Panc1 (cell line): ENCODE data around the gene KCND1.

Source experiments
- POLR2AphosphoS5 ChIP-seq: IDR thresholded peaks from 2 replicates; pipeline ENCODE4 v1.6.1; 2012; ENCODE audit warnings: mild to moderate bottlenecking, low read depth, low read length, moderate library complexity
- SIN3A ChIP-seq: IDR thresholded peaks from 2 replicates; pipeline ENCODE4 v1.6.1; 2012; ENCODE audit warnings: low read depth, mild to moderate bottlenecking, low read length, moderate library complexity, borderline replicate concordance; ENCODE audit not compliant: insufficient read depth
- TF ChIP-seq, protein P1 (sequence below): fragments of 450-650 bp; IDR thresholded peaks from 2 replicates; pipeline ENCODE4 v1.5.1; 2017; ENCODE audit warnings: mild to moderate bottlenecking
- TF ChIP-seq, protein P2 (sequence below), 2 experiments: IDR thresholded peaks; 2 replicates each; pipeline ENCODE4 v1.6.1; 2011 to 2012; ENCODE audit warnings: low read depth in 2 of 2, control low read depth in 1 of 2, low read length in 1 of 2, mild to moderate bottlenecking in 1 of 2, moderate library complexity in 1 of 2; ENCODE audit not compliant: insufficient read depth in 1 of 2

- TF ChIP-seq POLR2AphosphoS5 (no peak), SIN3A (no peak)
- TF ChIP-seq, protein P1, sequence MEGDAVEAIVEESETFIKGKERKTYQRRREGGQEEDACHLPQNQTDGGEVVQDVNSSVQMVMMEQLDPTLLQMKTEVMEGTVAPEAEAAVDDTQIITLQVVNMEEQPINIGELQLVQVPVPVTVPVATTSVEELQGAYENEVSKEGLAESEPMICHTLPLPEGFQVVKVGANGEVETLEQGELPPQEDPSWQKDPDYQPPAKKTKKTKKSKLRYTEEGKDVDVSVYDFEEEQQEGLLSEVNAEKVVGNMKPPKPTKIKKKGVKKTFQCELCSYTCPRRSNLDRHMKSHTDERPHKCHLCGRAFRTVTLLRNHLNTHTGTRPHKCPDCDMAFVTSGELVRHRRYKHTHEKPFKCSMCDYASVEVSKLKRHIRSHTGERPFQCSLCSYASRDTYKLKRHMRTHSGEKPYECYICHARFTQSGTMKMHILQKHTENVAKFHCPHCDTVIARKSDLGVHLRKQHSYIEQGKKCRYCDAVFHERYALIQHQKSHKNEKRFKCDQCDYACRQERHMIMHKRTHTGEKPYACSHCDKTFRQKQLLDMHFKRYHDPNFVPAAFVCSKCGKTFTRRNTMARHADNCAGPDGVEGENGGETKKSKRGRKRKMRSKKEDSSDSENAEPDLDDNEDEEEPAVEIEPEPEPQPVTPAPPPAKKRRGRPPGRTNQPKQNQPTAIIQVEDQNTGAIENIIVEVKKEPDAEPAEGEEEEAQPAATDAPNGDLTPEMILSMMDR = no peak
- TF ChIP-seq, protein P2, sequence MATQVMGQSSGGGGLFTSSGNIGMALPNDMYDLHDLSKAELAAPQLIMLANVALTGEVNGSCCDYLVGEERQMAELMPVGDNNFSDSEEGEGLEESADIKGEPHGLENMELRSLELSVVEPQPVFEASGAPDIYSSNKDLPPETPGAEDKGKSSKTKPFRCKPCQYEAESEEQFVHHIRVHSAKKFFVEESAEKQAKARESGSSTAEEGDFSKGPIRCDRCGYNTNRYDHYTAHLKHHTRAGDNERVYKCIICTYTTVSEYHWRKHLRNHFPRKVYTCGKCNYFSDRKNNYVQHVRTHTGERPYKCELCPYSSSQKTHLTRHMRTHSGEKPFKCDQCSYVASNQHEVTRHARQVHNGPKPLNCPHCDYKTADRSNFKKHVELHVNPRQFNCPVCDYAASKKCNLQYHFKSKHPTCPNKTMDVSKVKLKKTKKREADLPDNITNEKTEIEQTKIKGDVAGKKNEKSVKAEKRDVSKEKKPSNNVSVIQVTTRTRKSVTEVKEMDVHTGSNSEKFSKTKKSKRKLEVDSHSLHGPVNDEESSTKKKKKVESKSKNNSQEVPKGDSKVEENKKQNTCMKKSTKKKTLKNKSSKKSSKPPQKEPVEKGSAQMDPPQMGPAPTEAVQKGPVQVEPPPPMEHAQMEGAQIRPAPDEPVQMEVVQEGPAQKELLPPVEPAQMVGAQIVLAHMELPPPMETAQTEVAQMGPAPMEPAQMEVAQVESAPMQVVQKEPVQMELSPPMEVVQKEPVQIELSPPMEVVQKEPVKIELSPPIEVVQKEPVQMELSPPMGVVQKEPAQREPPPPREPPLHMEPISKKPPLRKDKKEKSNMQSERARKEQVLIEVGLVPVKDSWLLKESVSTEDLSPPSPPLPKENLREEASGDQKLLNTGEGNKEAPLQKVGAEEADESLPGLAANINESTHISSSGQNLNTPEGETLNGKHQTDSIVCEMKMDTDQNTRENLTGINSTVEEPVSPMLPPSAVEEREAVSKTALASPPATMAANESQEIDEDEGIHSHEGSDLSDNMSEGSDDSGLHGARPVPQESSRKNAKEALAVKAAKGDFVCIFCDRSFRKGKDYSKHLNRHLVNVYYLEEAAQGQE (IDR thresholded peaks at IDR 0.05; ENCODE audit: insufficient read depth in 1 of 2, low read depth in 2 of 2, low read length in 1 of 2) = no peak
Measured at GRCh38 chrX:48966796-48967579, 4.7 kb downstream of the KCND1 start.
